K562 (cell line): ENCODE measurements around the gene JHY. TPM values are rescaled to one million over a fixed set of nuclear protein-coding genes. Genes with fewer than 3 reads are reported as not detected.
A peak's percentile ranks its signal among the peaks of the same experiment; 100 is the strongest.

Source experiments
- CBX8 ChIP-seq: fragments of 200-600 bp; sonication (generic); IDR thresholded peaks from 2 replicates; pipeline ENCODE4 v1.6.1; 2012; ENCODE audit warnings: borderline replicate concordance, mixed run types, low read depth, mild to moderate bottlenecking, moderate library complexity, mixed read lengths, low read length, control low read depth, inconsistent platforms; ENCODE audit not compliant: poor library complexity, severe bottlenecking; ENCODE audit errors: extremely low read depth
- CTCF ChIP-seq, 3 experiments: IDR thresholded peaks in 2 of 3; conservative IDR thresholded peaks in 1 of 3; 2 replicates each; pipeline ENCODE4 v1.5.1; 2011 to 2012; ENCODE audit warnings: low read length in 3 of 3, mild to moderate bottlenecking in 3 of 3, control low read depth in 2 of 3, improper control_type of control experiment in 1 of 3, inconsistent platforms in 1 of 3, low read depth in 1 of 3, mixed read lengths in 1 of 3, moderate library complexity in 1 of 3; ENCODE audit not compliant: insufficient read depth in 2 of 3
- DDX20 ChIP-seq: fragments of 450-650 bp; IDR thresholded peaks from 2 replicates; pipeline ENCODE4 v1.6.1; 2016; ENCODE audit warnings: missing genetic modification characterization, low read depth, mild to moderate bottlenecking, missing compliant biosample characterization, moderate library complexity
- E2F4 ChIP-seq: sonication (generic); formaldehyde crosslinking; IDR thresholded peaks from 2 replicates; pipeline ENCODE4 v1.8.0; 2022; ENCODE audit warnings: mild to moderate bottlenecking, low read depth, missing genetic modification reagents
- EHMT2 ChIP-seq: fragments of 450-650 bp; IDR thresholded peaks from 2 replicates; pipeline ENCODE4 v1.6.1; 2018; ENCODE audit warnings: antibody characterized with exemption
- JUND ChIP-seq, 2 experiments: IDR thresholded peaks; 2 replicates in 1 of 2; 3 replicates in 1 of 2; pipeline ENCODE4 v1.6.1; 2011; ENCODE audit warnings: borderline replicate concordance in 2 of 2, low read depth in 2 of 2, low read length in 2 of 2, improper control_type of control experiment in 1 of 2, missing biosample characterization in 1 of 2, missing genetic modification characterization in 1 of 2, missing genetic modification reagents in 1 of 2
- MCM3 ChIP-seq: fragments of 450-650 bp; IDR thresholded peaks from 2 replicates; pipeline ENCODE4 v1.6.1; 2016
- NONO ChIP-seq, 2 experiments: fragments of 200-400 bp in 1 of 2; fragments of 450-650 bp in 1 of 2; formaldehyde crosslinking in 1 of 2; IDR thresholded peaks; 2 replicates each; pipeline ENCODE4 v1.6.1; 2017; ENCODE audit warnings: low read depth in 2 of 2, mild to moderate bottlenecking in 2 of 2, moderate library complexity in 2 of 2, low read length in 1 of 2
- NR2C1 ChIP-seq, 2 experiments: fragments of 450-650 bp; IDR thresholded peaks; 2 replicates each; pipeline ENCODE4 v1.6.1; 2017; ENCODE audit warnings: mild to moderate bottlenecking in 2 of 2, antibody characterized with exemption in 1 of 2, inconsistent platforms in 1 of 2, missing compliant biosample characterization in 1 of 2, missing genetic modification characterization in 1 of 2
- RAD21 ChIP-seq, 2 experiments: fragments of 250-450 bp in 1 of 2; fragments of 450-650 bp in 1 of 2; sonication (Bioruptor Pico) in 1 of 2; formaldehyde crosslinking in 1 of 2; IDR thresholded peaks in 1 of 2; conservative IDR thresholded peaks in 1 of 2; 2 replicates each; pipeline versions ENCODE4 v1.4.0 to v1.8.0; 2020 to 2022; ENCODE audit warnings: mild to moderate bottlenecking in 2 of 2, moderate library complexity in 1 of 2
- ZBTB40 ChIP-seq, 2 experiments: fragments of 450-650 bp in 1 of 2; sonication (generic) in 1 of 2; formaldehyde crosslinking in 1 of 2; IDR thresholded peaks; 2 replicates each; pipeline versions ENCODE4 v1.7.1 to v1.9.0; 2016 to 2022; ENCODE audit warnings: inconsistent platforms in 1 of 2, mild to moderate bottlenecking in 1 of 2, missing genetic modification reagents in 1 of 2
- ZKSCAN8 ChIP-seq: fragments of 200-800 bp; sonication (Bioruptor generic); IDR thresholded peaks from 2 replicates; pipeline ENCODE4 v1.6.1; 2016; ENCODE audit warnings: missing genetic modification characterization, missing compliant biosample characterization
- ZNF124 ChIP-seq: sonication (generic); formaldehyde crosslinking; IDR thresholded peaks from 2 replicates; pipeline ENCODE4 v1.8.1; 2022; ENCODE audit warnings: missing genetic modification reagents
- polyA plus RNA-seq, 8 experiments: library from polyadenylated mRNA; depleted of rRNA in 4 of 8; stranded (reverse) in 5 of 8; unstranded in 3 of 8; fragments of >200 nt; fragmentation: Nextera tagmentation in 2 of 8; fragmentation: Illumina TruSeq in 1 of 8; extraction: Ambion mirVana in 2 of 8; extraction: Trizol in 1 of 8; gene quantifications; 2 replicates each; pipeline versions ENCODE4 v1.2.1 to v1.2.3, GENCODE V29; 2011 to 2014; ENCODE audit warnings: inconsistent platforms in 1 of 8, missing spikeins in 1 of 8
- total RNA-seq, 7 experiments: library from RNA; depleted of rRNA in 6 of 7; stranded (reverse); fragments of >200 nt in 6 of 7; fragmentation: Illumina TruSeq in 2 of 7; extraction: Trizol in 2 of 7; gene quantifications; 2 replicates each; pipeline versions ENCODE4 v1.2.1 to v1.2.3, GENCODE V29; 2011 to 2021; ENCODE audit warnings: low replicate concordance in 1 of 7

JHY gene
- total and polyA plus RNA-seq, 9 of the 15 experiments (the other 6 are each of a cell fraction or from before 2014, with no cell fraction given) = not detected

GRCh38 chr11:122863704-122864326 lies 18.7 kb upstream of the JHY start (continued):
- peak; percentile 59 to 77 (median 62); a peak in 5 of 6 replicates for TF ChIP-seq CTCF (IDR thresholded peaks at IDR 0.05 in 2 of 3, conservative IDR thresholded peaks at IDR 0.05 in 1 of 3; ENCODE audit: insufficient read depth in 2 of 3, low read depth in 1 of 3, low read length in 3 of 3)
- TF ChIP-seq JUND (IDR thresholded peaks at IDR 0.05; ENCODE audit: borderline replicate concordance, low read depth, low read length) = 0 out of 2 replicates have a peak, but pooled peaks have one; percentile 12
- no peak for TF ChIP-seq JUND (tag; IDR thresholded peaks at IDR 0.05; ENCODE audit: borderline replicate concordance, low read depth, low read length)
- no peak for TF ChIP-seq CBX8
- no peak for TF ChIP-seq NONO (IDR thresholded peaks at IDR 0.05; ENCODE audit: low read depth in 2 of 2, low read length in 1 of 2)
- TF ChIP-seq E2F4 (CRISPR knock-in tag) = no peak
- TF ChIP-seq ZNF124 (CRISPR knock-in tag) = no peak
- TF ChIP-seq MCM3 = no peak
- no peak for TF ChIP-seq NR2C1 (IDR thresholded peaks at IDR 0.05)
- no peak for TF ChIP-seq NR2C1 (tag; IDR thresholded peaks at IDR 0.05)
- no peak for TF ChIP-seq ZKSCAN8
- peak; percentile 58 to 60 for TF ChIP-seq RAD21 (CRISPR knock-in tag; conservative IDR thresholded peaks at IDR 0.05 in 1 of 2, IDR thresholded peaks at IDR 0.05 in 1 of 2)
- TF ChIP-seq DDX20 (tag) = no peak
- TF ChIP-seq EHMT2 = no peak
- no peak for TF ChIP-seq ZBTB40 (IDR thresholded peaks at IDR 0.05)
- TF ChIP-seq ZBTB40 (CRISPR knock-in tag; IDR thresholded peaks at IDR 0.05) = no peak
